Vagina (tissue), 2 donors: ENCODE measurements around the gene GRAMD2B.

Experiments
- POLR2A ChIP-seq, 2 donors: fragments of 450-650 bp; IDR thresholded peaks; one replicate each; pipeline ENCODE4 v1.6.1; 2017; ENCODE audit warnings: antibody characterized with exemption in 2 of 2, mild to moderate bottlenecking in 2 of 2, moderate library complexity in 2 of 2
- TF ChIP-seq, protein P1 (sequence below), 3 experiments: fragments of 450-650 bp in 2 of 3; fragments of 200-600 bp in 1 of 3; sonication (generic) in 1 of 3; IDR thresholded peaks; one replicate each; pipeline ENCODE4 v1.5.1; 2017 to 2019; ENCODE audit warnings: antibody characterized with exemption in 3 of 3, mild to moderate bottlenecking in 2 of 3, moderate library complexity in 2 of 3

DNA sequence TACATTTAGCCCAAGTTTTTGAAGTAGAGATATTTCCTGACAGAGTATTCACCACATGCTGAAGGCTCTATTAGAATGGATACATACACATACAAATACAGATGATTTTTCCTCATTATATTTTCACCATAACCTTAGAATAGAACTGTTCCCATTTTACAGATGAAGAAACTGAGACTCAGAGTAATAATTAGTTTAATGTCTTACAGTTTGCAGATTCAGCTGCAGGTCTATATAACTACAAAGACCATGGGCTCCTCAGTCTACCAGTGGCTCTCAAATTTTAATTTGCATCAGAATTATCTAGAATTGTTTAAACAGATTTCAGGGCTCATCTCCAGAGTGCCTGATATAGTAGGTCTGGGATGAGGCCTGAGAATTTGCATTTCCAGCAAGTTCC is 64.4 kb downstream of the GRAMD2B start:
- TF ChIP-seq POLR2A (IDR thresholded peaks at IDR 0.05) = no peak
- TF ChIP-seq, protein P1, sequence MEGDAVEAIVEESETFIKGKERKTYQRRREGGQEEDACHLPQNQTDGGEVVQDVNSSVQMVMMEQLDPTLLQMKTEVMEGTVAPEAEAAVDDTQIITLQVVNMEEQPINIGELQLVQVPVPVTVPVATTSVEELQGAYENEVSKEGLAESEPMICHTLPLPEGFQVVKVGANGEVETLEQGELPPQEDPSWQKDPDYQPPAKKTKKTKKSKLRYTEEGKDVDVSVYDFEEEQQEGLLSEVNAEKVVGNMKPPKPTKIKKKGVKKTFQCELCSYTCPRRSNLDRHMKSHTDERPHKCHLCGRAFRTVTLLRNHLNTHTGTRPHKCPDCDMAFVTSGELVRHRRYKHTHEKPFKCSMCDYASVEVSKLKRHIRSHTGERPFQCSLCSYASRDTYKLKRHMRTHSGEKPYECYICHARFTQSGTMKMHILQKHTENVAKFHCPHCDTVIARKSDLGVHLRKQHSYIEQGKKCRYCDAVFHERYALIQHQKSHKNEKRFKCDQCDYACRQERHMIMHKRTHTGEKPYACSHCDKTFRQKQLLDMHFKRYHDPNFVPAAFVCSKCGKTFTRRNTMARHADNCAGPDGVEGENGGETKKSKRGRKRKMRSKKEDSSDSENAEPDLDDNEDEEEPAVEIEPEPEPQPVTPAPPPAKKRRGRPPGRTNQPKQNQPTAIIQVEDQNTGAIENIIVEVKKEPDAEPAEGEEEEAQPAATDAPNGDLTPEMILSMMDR (IDR thresholded peaks at IDR 0.05) = no peak
